Common myeloid progenitor, CD34-positive (primary cell): ENCODE results near the gene THSD7B.

Experiments used
- CTCF ChIA-PET: fragments of 350-600 bp; sonication (Branson Sonifier 250); formaldehyde crosslinking; loops from one replicate; lab custom pipeline; 2021; ENCODE audit warnings: antibody characterized with exemption; lab: Charles Lee
- POLR2A ChIA-PET: fragments of 350-600 bp; sonication (Branson Sonifier 250); formaldehyde crosslinking; loops from one replicate; lab custom pipeline; 2021; ENCODE audit warnings: antibody characterized with exemption; lab: Charles Lee
- DNase-seq, 3 donors: peaks; one replicate each; pipeline versions ENCODE4 v3.0.0 to v3.0.0-alpha.2; 2013
- H3K27ac ChIP-seq, 2 experiments: 1 replicate in 1 of 2; 2 replicates in 1 of 2; pipeline ENCODE4 v1.7.0; 2013; ENCODE audit warnings: inconsistent platforms in 2 of 2, low read length in 2 of 2, mild to moderate bottlenecking in 2 of 2, low read depth in 1 of 2, moderate library complexity in 1 of 2; ENCODE audit not compliant: severe bottlenecking in 2 of 2, insufficient read depth in 1 of 2, poor library complexity in 1 of 2
- H3K27me3 ChIP-seq, 5 experiments: replicated peaks in 2 of 5; 1 replicate in 3 of 5; 2 replicates in 2 of 5; pipeline versions ENCODE4 v1.6.1 to v1.7.0; 2013; ENCODE audit warnings: low read length in 4 of 5, mild to moderate bottlenecking in 2 of 5, moderate library complexity in 2 of 5, inconsistent platforms in 1 of 5; ENCODE audit not compliant: insufficient read depth in 5 of 5, control insufficient read depth in 4 of 5
- H3K36me3 ChIP-seq, 4 experiments: 1 replicate in 2 of 4; 2 replicates in 2 of 4; pipeline versions ENCODE4 v1.6.1 to v1.7.0; 2013; ENCODE audit warnings: low read length in 3 of 4, control low read depth in 1 of 4, mild to moderate bottlenecking in 1 of 4; ENCODE audit not compliant: control insufficient read depth in 4 of 4, insufficient read depth in 4 of 4
- H3K4me1 ChIP-seq, 4 experiments: 1 replicate in 3 of 4; 2 replicates in 1 of 4; pipeline versions ENCODE4 v1.6.1 to v1.7.1; 2013; ENCODE audit warnings: low read length in 3 of 4, mild to moderate bottlenecking in 3 of 4, control low read depth in 1 of 4, inconsistent platforms in 1 of 4, moderate library complexity in 1 of 4; ENCODE audit not compliant: control insufficient read depth in 4 of 4, insufficient read depth in 4 of 4; ENCODE audit errors: control extremely low read depth in 1 of 4
- H3K4me3 ChIP-seq, 7 experiments: 1 replicate in 4 of 7; 2 replicates in 3 of 7; pipeline versions ENCODE4 v1.5.1 to v1.7.0; 2013; ENCODE audit warnings: mild to moderate bottlenecking in 7 of 7, low read length in 6 of 7, moderate library complexity in 6 of 7, inconsistent platforms in 2 of 7, low read depth in 2 of 7, control low read depth in 1 of 7; ENCODE audit not compliant: insufficient read depth in 4 of 7, control insufficient read depth in 1 of 7; ENCODE audit errors: extremely low read depth in 1 of 7
- H3K9me3 ChIP-seq, 5 experiments: 1 replicate in 4 of 5; 2 replicates in 1 of 5; pipeline versions ENCODE4 v1.6.1 to v1.7.1; 2013; ENCODE audit warnings: low read length in 4 of 5, mild to moderate bottlenecking in 2 of 5, inconsistent platforms in 1 of 5, low read depth in 1 of 5, moderate library complexity in 1 of 5; ENCODE audit not compliant: control insufficient read depth in 4 of 5, insufficient read depth in 2 of 5; ENCODE audit errors: control extremely low read depth in 1 of 5
- WGBS: methylation state at CpG from one replicate; pipeline ENCODE4 v1.1.5; 2013; ENCODE audit not compliant: insufficient coverage; 5-methylcytosine and 5-hydroxymethylcytosine counted together

The THSD7B gene

DNA sequence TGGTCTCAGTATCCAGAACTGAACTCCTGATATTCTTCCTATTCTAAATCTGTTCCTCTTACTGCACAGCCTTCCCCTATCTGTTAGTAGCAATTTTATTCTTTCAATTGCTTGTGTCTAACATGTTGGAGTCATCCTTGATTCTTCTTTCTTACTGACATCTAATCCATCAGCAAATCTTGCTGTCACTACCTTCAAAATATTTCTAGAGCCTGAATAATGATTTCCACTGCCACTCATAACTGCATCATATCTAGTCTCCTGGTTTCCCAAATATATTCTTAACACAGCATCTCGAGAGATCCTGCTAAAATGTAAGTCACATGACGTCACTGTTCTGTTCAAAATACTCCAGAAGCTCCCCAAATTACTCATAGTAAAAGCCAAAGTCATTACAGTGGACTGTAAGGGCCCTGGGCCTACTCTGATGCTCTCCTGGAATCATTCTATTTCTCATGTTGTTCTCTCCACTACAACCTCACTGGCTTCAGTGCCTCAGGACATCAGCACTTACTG is 95.2 kb downstream of the THSD7B start:
- Histone ChIP-seq H3K9me3 (no peaks in the 10 kb centered on the region), H3K4me1 (no peaks in the 10 kb centered on the region), H3K27me3 (no peaks in the 10 kb centered on the region), H3K4me3 (no peak overlapping the region), H3K36me3 (no peaks in the 10 kb centered on the region), H3K27ac (no peak overlapping the region)
- CTCF ChIA-PET, result no interaction called here
- POLR2A ChIA-PET, result no interaction called here
- 83% methylated on average over 2 of the region's 2 CpGs for WGBS
- DNase-seq, result no peak

- 88% methylated on average over 6 of the region's 6 CpGs for WGBS
Measured at GRCh38 chr2:136863468-136863867, 98.1 kb downstream of the THSD7B start.

GRCh38 chr2:136863874-136864273 is 98.5 kb downstream of the THSD7B start:
- ChIA-PET CTCF (no interaction called here), POLR2A (no interaction called here)
- Histone ChIP-seq H3K4me1 (no peaks in the 10 kb centered on the region), H3K4me3 (no peak overlapping the region), H3K9me3 (no peaks in the 10 kb centered on the region), H3K27me3 (no peaks in the 10 kb centered on the region), H3K27ac (no peak overlapping the region), H3K36me3 (no peaks in the 10 kb centered on the region)
- 21% methylated on average over 2 of the region's 4 CpGs for WGBS
- no peak for DNase-seq

More at GRCh38 chr2:136863468-136863867, 98.1 kb downstream of the THSD7B start:
- H3K36me3 ChIP-seq, result no peaks in the 10 kb centered on the region
- H3K4me1 ChIP-seq, result no peaks in the 10 kb centered on the region
- H3K9me3 ChIP-seq, result no peaks in the 10 kb centered on the region
- no peak overlapping the region for H3K4me3 ChIP-seq
- no peaks in the 10 kb centered on the region for H3K27me3 ChIP-seq
- ChIA-PET POLR2A (no interaction called here), CTCF (no interaction called here)
- no peak for DNase-seq
- no peak overlapping the region for H3K27ac ChIP-seq

DNA sequence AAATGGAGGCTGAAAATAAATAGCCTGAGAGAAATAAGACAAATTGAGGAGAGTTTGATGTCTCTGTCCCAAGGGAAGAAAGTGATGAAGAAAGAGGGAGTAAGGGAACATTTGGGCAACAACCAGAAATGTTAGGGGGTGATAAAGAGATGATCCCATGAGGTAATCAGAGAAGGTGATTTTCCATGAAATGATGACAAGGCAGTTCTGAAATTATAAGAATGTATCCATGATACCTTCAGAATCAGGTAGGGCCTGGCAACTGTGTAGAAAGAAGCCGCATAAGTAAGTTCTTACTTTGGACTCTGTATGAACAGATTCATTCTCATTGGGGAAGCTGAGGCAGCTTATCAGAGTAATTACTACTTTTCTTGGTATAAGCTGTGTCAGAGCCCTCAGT is 106.1 kb downstream of the THSD7B start:
- Histone ChIP-seq H3K27ac (no peak overlapping the region), H3K9me3 (no peaks in the 10 kb centered on the region), H3K4me1 (no peaks in the 10 kb centered on the region), H3K36me3 (no peaks in the 10 kb centered on the region), H3K27me3 (no peaks in the 10 kb centered on the region), H3K4me3 (no peak overlapping the region)
- WGBS, result 100% methylated on average over 1 of the region's 1 CpG
- CTCF ChIA-PET, result no interaction called here
- DNase-seq, result no peak
- POLR2A ChIA-PET, result no interaction called here

DNA sequence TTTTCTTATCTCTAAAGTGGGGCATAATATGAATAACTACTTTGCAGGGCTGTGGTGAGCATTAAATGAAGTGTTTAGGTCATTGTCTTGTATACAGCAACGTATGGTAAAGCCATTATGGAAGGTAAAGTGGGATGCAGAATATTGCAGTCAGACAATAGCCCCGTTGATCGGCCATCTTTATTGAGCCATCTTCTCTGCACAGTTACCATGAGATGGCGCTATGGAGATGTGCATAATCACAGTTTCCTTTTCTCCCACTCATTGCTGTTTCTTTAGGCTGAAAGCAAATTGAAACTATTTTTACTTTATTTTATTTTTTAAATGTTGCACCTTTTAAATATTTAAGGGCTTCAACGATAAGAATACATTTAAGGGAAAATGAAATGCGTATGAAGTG is 108.9 kb downstream of the THSD7B start:
- Histone ChIP-seq H3K4me3 (no peak overlapping the region), H3K9me3 (no peaks in the 10 kb centered on the region), H3K27ac (no peak overlapping the region), H3K36me3 (no peaks in the 10 kb centered on the region), H3K4me1 (no peaks in the 10 kb centered on the region), H3K27me3 (no peaks in the 10 kb centered on the region)
- WGBS, result 69% methylated on average over 3 of the region's 6 CpGs
- peak in 1 of 3 donors; percentile 0 for DNase-seq
- CTCF ChIA-PET, result no interaction called here
- POLR2A ChIA-PET, result no interaction called here

GRCh38 chr2:136891100-136891499 is 125.8 kb downstream of the THSD7B start:
- H3K36me3 ChIP-seq, result no peaks in the 10 kb centered on the region
- no peaks in the 10 kb centered on the region for H3K4me1 ChIP-seq
- CTCF ChIA-PET, result no interaction called here
- H3K4me3 ChIP-seq, result no peak overlapping the region
- no peak for DNase-seq
- WGBS, result no CpG with 5 or more reads among the region's 1 CpG
- POLR2A ChIA-PET, result no interaction called here
- H3K27me3 ChIP-seq, result no peaks in the 10 kb centered on the region
- no peaks in the 10 kb centered on the region for H3K9me3 ChIP-seq
- H3K27ac ChIP-seq, result no peak overlapping the region

GRCh38 chr2:136894007-136894634 is 128.8 kb downstream of the THSD7B start:
- no peak for DNase-seq
- Histone ChIP-seq H3K4me3 (no peak overlapping the region), H3K27ac (no peak overlapping the region), H3K9me3 (peaks cover 0 to 2% (median 0%) of the 10 kb centered on the region in 5 experiments), H3K4me1 (no peaks in the 10 kb centered on the region), H3K36me3 (no peaks in the 10 kb centered on the region), H3K27me3 (no peaks in the 10 kb centered on the region)
- no CpG with 5 or more reads among the region's 2 CpGs for WGBS
- ChIA-PET POLR2A (no interaction called here), CTCF (interaction anchor here (1.0 kb wide), 1 partner anchor 9 kb away, joined by 3 read pairs; no protein-coding TSS in a partner anchor)
